Breast epithelium (tissue), 4 donors: ENCODE results near the gene AP4S1. TPM values are rescaled to one million over a fixed set of nuclear protein-coding genes. Genes with fewer than 3 reads are reported as not detected.

Source experiments
- DNase-seq, 2 donors: peaks; one replicate each; pipeline ENCODE4 v3.0.0-alpha.2; 2019; ENCODE audit warnings: low spot score in 2 of 2
- H3K27ac ChIP-seq, 2 donors: fragments of 200-600 bp; sonication (generic) in 1 of 2; one replicate each; pipeline ENCODE4 v1.5.1; 2016 to 2019; ENCODE audit warnings: mild to moderate bottlenecking in 1 of 2
- H3K27me3 ChIP-seq, 2 donors: fragments of 200-600 bp; sonication (generic) in 1 of 2; one replicate each; pipeline versions ENCODE4 v1.5.1 to v1.6.0; 2017 to 2019; ENCODE audit warnings: control low read depth in 1 of 2, mild to moderate bottlenecking in 1 of 2
- H3K36me3 ChIP-seq: fragments of 200-600 bp; one replicate; pipeline ENCODE4 v1.5.1; 2019
- H3K4me1 ChIP-seq, 2 donors: fragments of 200-600 bp; sonication (generic); one replicate each; pipeline ENCODE4 v1.5.1; 2016 to 2019; ENCODE audit warnings: control low read depth in 1 of 2
- H3K4me3 ChIP-seq, 3 donors: fragments of 200-600 bp; sonication (generic); 1 replicate in 2 of 3; 2 replicates in 1 of 3; pipeline ENCODE4 v1.5.1; 2016 to 2019; ENCODE audit warnings: mild to moderate bottlenecking in 3 of 3, moderate library complexity in 2 of 3
- H3K9me3 ChIP-seq, 2 donors: fragments of 200-600 bp; sonication (generic) in 1 of 2; one replicate each; pipeline ENCODE4 v1.5.1; 2016 to 2019; ENCODE audit warnings: control low read depth in 1 of 2
- CTCF ChIP-seq, 3 donors: fragments of 450-650 bp; IDR thresholded peaks; one replicate each; pipeline ENCODE4 v1.5.1; 2016 to 2017; ENCODE audit warnings: antibody characterized with exemption in 3 of 3, mild to moderate bottlenecking in 3 of 3, moderate library complexity in 3 of 3
- POLR2A ChIP-seq: fragments of 450-650 bp; IDR thresholded peaks from one replicate; pipeline ENCODE4 v1.6.1; 2016; ENCODE audit warnings: antibody characterized with exemption, mild to moderate bottlenecking, moderate library complexity
- POLR2AphosphoS5 ChIP-seq, 3 donors: sonication (generic); formaldehyde crosslinking; IDR thresholded peaks; one replicate each; pipeline ENCODE4 v1.6.1; 2017; ENCODE audit warnings: antibody characterized with exemption in 3 of 3
- intact Hi-C: fragments of 100-400 bp; cut with DNase I; formaldehyde crosslinking; loops from one replicate; pipeline ENCODE4 v1.15.1; 2023; ENCODE audit warnings: low total_unique reads
- total RNA-seq, 3 donors: library from RNA; depleted of rRNA; stranded (reverse); fragments of >200 nt; gene quantifications; one replicate each; pipeline ENCODE4 v1.1.0, GENCODE V29; 2016

AP4S1 gene
- total RNA-seq, 3 donors from 2014 or later = 4.5 to 11.1 (median 5.2) TPM

- TF ChIP-seq CTCF (IDR thresholded peaks at IDR 0.05) (no peak), POLR2A (no peak), POLR2AphosphoS5 (IDR thresholded peaks at IDR 0.05) (no peak)
- intact Hi-C loops = no loop called here
- Histone ChIP-seq H3K36me3 (no peaks in the 10 kb centered on the region), H3K4me3 (no peak overlapping the region), H3K9me3 (no peaks in the 10 kb centered on the region), H3K27me3 (no peaks in the 10 kb centered on the region), H3K27ac (no peak overlapping the region), H3K4me1 (no peaks in the 10 kb centered on the region)
- DNase-seq = no peak
Observed at GRCh38 chr14:31043379-31043778, 17.9 kb downstream of the AP4S1 start.

- no peak for DNase-seq
- Histone ChIP-seq H3K4me3 (no peak overlapping the region), H3K36me3 (no peaks in the 10 kb centered on the region), H3K4me1 (no peaks in the 10 kb centered on the region), H3K27ac (no peak overlapping the region), H3K9me3 (no peaks in the 10 kb centered on the region), H3K27me3 (no peaks in the 10 kb centered on the region)
- intact Hi-C loops = no loop called here
- TF ChIP-seq POLR2A = no peak
- TF ChIP-seq CTCF (IDR thresholded peaks at IDR 0.05) = no peak
- no peak for TF ChIP-seq POLR2AphosphoS5 (IDR thresholded peaks at IDR 0.05)
Observed at GRCh38 chr14:31045501-31046080, 20.1 kb downstream of the AP4S1 start.

GRCh38 chr14:31047503-31047902, 22.1 kb downstream of the AP4S1 start:
- no peak overlapping the region for H3K27ac ChIP-seq
- no peaks in the 10 kb centered on the region for H3K27me3 ChIP-seq
- no peaks in the 10 kb centered on the region for H3K9me3 ChIP-seq
- intact Hi-C loops = no loop called here
- no peak for TF ChIP-seq CTCF (IDR thresholded peaks at IDR 0.05)
- no peak for TF ChIP-seq POLR2A
- no peak for TF ChIP-seq POLR2AphosphoS5 (IDR thresholded peaks at IDR 0.05)
- H3K4me3 ChIP-seq = no peak overlapping the region
- H3K36me3 ChIP-seq = no peaks in the 10 kb centered on the region
- no peaks in the 10 kb centered on the region for H3K4me1 ChIP-seq
- no peak for DNase-seq

GRCh38 chr14:31051023-31051422, 25.6 kb downstream of the AP4S1 start:
- TF ChIP-seq POLR2A = no peak
- TF ChIP-seq CTCF (IDR thresholded peaks at IDR 0.05) = no peak
- no peak for TF ChIP-seq POLR2AphosphoS5 (IDR thresholded peaks at IDR 0.05)
- intact Hi-C loops = no loop called here
- H3K4me1 ChIP-seq = no peaks in the 10 kb centered on the region
- no peaks in the 10 kb centered on the region for H3K27me3 ChIP-seq
- H3K27ac ChIP-seq = no peak overlapping the region
- no peak overlapping the region for H3K4me3 ChIP-seq
- no peaks in the 10 kb centered on the region for H3K9me3 ChIP-seq
- no peaks in the 10 kb centered on the region for H3K36me3 ChIP-seq
- DNase-seq = no peak

- Histone ChIP-seq H3K27ac (no peak overlapping the region), H3K9me3 (no peaks in the 10 kb centered on the region), H3K27me3 (no peaks in the 10 kb centered on the region), H3K4me1 (no peaks in the 10 kb centered on the region), H3K36me3 (no peaks in the 10 kb centered on the region), H3K4me3 (no peak overlapping the region)
- no peak for TF ChIP-seq POLR2AphosphoS5 (IDR thresholded peaks at IDR 0.05)
- intact Hi-C loops = no loop called here
- no peak for DNase-seq
Observed at GRCh38 chr14:31051511-31051910, 26.1 kb downstream of the AP4S1 start.
